GM21423 (cell line): ENCODE data around the gene PTPN11.

Experiments used
- ATAC-seq: cut with Tn5 transposase; IDR thresholded peaks from one replicate; pipeline ENCODE4 v1.9.1; 2021; ENCODE audit warnings: mild to moderate bottlenecking, moderate library complexity; ENCODE audit not compliant: unreplicated experiment

The PTPN11 gene

GRCh38 chr12:112538740-112539139 is 120.0 kb downstream of the PTPN11 start:
- no peak for ATAC-seq

DNA sequence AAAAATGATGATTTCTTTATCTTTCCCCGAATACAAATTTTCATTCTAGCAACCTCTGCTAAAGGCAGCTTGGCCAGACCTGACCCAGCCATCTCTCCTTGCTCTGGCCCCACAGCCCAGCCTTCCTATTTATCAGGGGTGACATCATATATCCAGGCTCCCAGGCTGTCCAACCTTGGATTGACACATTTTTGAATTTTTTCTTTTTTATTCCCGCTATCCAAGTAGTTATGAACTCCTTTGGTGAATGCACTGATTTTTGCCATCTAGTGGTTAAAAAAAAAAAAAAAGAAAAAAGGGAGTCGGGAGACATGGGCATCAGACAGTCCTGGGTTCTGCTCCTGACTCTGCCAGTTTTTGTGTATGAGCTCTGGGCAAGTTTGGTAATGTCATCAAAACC is 120.5 kb downstream of the PTPN11 start:
- no peak for ATAC-seq

GRCh38 chr12:112540021-112540420 is 121.3 kb downstream of the PTPN11 start:
- ATAC-seq, result no peak

DNA sequence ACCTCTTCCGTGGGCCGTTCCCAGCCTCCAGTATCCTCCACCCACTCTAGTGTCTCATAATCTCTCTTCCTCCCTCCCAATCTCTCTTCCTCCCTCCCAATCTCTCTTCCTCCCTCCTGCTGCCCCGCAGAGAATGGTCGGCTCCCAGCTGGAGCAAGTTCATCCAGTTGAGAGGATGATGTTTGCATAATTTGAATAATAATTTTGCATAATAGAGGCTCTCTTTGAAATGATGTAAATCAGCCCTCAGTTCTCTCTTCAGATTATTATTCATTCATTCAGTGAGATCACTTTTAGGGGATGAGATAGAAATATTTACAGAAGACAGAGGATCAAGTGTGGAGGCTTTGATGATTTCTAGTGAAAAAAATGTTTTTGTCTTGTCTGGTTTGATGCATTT is 125.0 kb downstream of the PTPN11 start:
- ATAC-seq, result no peak

- ATAC-seq, result no peak
Measured at GRCh38 chr12:112546339-112546738, 127.6 kb downstream of the PTPN11 start.

GRCh38 chr12:112546996-112547395 is 128.2 kb downstream of the PTPN11 start:
- no peak for ATAC-seq

DNA sequence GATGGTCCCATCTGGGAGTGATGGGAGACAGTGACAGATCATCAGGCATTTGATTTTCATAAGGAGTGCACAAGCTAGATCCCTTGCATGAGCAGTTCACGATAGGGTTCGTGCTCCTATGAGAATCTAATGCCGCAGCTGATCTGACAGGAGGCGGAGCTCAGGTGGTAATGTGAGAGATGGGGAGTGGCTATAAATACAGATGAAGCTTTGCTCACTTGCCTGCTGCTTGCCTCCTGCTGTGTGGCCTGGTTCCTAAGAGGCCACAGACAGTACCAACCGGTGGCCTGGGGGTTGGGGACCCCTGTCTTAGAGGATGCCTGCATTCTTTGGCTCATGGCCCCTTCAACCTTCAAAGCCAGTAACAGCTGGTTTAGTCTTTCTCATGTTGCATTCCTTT is 130.3 kb downstream of the PTPN11 start:
- ATAC-seq, result no peak

DNA sequence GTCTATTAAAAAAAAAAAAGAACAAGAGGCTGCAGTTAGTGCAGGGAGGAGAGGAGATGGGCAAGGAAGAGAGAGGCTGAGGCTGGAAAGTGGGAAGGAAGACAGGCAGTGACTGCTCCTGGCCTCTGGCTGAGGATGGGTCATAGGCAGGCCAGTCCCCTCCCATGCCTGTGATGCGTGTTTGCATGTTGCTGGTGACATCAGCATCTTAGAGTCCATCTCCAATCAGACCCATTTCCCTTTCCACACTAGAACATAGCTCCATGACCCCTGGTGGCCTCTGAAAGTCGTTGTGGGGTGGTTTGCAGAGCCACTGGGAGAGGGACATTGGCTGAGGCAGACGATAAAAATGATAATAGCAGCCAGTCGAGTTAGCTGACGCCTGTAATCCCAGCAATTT is 132.9 kb downstream of the PTPN11 start:
- no peak for ATAC-seq

DNA sequence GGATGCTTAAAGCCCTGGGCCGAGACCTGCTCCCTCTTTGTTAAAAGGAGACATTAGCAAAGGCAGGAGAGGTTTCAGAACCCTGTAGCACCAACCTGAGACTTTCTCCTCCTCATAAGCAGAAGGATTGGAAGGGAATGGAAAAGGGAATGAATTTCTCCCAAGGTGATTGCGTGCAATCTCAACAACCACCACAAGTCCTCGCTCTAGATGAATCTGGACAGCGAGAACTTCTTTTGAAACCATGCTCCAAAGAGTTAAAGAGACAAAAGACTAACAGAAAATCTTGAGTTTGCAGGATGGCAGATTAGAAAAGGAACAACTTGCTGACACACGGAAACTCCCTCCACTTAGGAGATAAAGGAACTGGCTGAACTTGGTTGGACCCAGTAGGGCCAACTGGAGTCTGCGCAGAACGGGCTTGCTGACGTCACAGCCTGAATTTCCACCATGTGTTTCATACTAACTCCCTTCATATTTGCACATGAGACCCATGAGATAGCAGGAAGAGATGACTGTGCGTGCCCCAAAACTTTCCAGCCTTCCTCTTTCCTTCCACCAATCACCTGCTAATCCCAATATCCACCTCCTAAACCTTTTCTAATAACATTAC is 137.0 kb downstream of the PTPN11 start:
- no peak for ATAC-seq

GRCh38 chr12:112557951-112558630 is 139.3 kb downstream of the PTPN11 start:
- ATAC-seq, result no peak
